ENCODE data around the gene SAP30BP. TPM values are rescaled to one million over a fixed set of nuclear protein-coding genes. Genes with fewer than 3 reads are reported as not detected.

SAP30BP gene
- total and polyA plus RNA-seq, 2 of the 13 experiments (the other 11 are each of a cell fraction or from before 2014, with no cell fraction given) = 67.7 to 99.4 TPM

GRCh38 chr17:75680431-75680830 is 13.3 kb downstream of the SAP30BP start (continued):
- no peak for TF ChIP-seq GFI1 (CRISPR knock-in tag; IDR thresholded peaks at IDR 0.05; ENCODE audit: borderline replicate concordance)
- no peak for TF ChIP-seq ZBTB7B (CRISPR knock-in tag; IDR thresholded peaks at IDR 0.05)
- no peak for TF ChIP-seq ZNF275 (CRISPR knock-in tag; IDR thresholded peaks at IDR 0.05; ENCODE audit: borderline replicate concordance)
- no peak for TF ChIP-seq ZHX2 (IDR thresholded peaks at IDR 0.05; ENCODE audit: low read depth)
- no peak for TF ChIP-seq ZHX2 (CRISPR knock-in tag; IDR thresholded peaks at IDR 0.05; ENCODE audit: borderline replicate concordance)
- no peak for TF ChIP-seq ZNF160 (CRISPR knock-in tag; IDR thresholded peaks at IDR 0.05)
- TF ChIP-seq SNAI1 (CRISPR knock-in tag; IDR thresholded peaks at IDR 0.05; ENCODE audit: borderline replicate concordance) = no peak
